Common myeloid progenitor, CD34-positive (primary cell): Measurements from ENCODE around the gene PVR.

ENCODE experiments used
- CTCF ChIA-PET: fragments of 350-600 bp; sonication (Branson Sonifier 250); formaldehyde crosslinking; loops from one replicate; lab custom pipeline; 2021; ENCODE audit warnings: antibody characterized with exemption; lab: Charles Lee
- POLR2A ChIA-PET: fragments of 350-600 bp; sonication (Branson Sonifier 250); formaldehyde crosslinking; loops from one replicate; lab custom pipeline; 2021; ENCODE audit warnings: antibody characterized with exemption; lab: Charles Lee
- DNase-seq, 3 donors: peaks; one replicate each; pipeline versions ENCODE4 v3.0.0 to v3.0.0-alpha.2; 2013
- H3K27ac ChIP-seq, 2 experiments: 1 replicate in 1 of 2; 2 replicates in 1 of 2; pipeline ENCODE4 v1.7.0; 2013; ENCODE audit warnings: inconsistent platforms in 2 of 2, low read length in 2 of 2, mild to moderate bottlenecking in 2 of 2, low read depth in 1 of 2, moderate library complexity in 1 of 2; ENCODE audit not compliant: severe bottlenecking in 2 of 2, insufficient read depth in 1 of 2, poor library complexity in 1 of 2
- H3K27me3 ChIP-seq, 5 experiments: replicated peaks in 2 of 5; 1 replicate in 3 of 5; 2 replicates in 2 of 5; pipeline versions ENCODE4 v1.6.1 to v1.7.0; 2013; ENCODE audit warnings: low read length in 4 of 5, mild to moderate bottlenecking in 2 of 5, moderate library complexity in 2 of 5, inconsistent platforms in 1 of 5; ENCODE audit not compliant: insufficient read depth in 5 of 5, control insufficient read depth in 4 of 5
- H3K36me3 ChIP-seq, 4 experiments: 1 replicate in 2 of 4; 2 replicates in 2 of 4; pipeline versions ENCODE4 v1.6.1 to v1.7.0; 2013; ENCODE audit warnings: low read length in 3 of 4, control low read depth in 1 of 4, mild to moderate bottlenecking in 1 of 4; ENCODE audit not compliant: control insufficient read depth in 4 of 4, insufficient read depth in 4 of 4
- H3K4me1 ChIP-seq, 4 experiments: 1 replicate in 3 of 4; 2 replicates in 1 of 4; pipeline versions ENCODE4 v1.6.1 to v1.7.1; 2013; ENCODE audit warnings: low read length in 3 of 4, mild to moderate bottlenecking in 3 of 4, control low read depth in 1 of 4, inconsistent platforms in 1 of 4, moderate library complexity in 1 of 4; ENCODE audit not compliant: control insufficient read depth in 4 of 4, insufficient read depth in 4 of 4; ENCODE audit errors: control extremely low read depth in 1 of 4
- H3K4me3 ChIP-seq, 7 experiments: 1 replicate in 4 of 7; 2 replicates in 3 of 7; pipeline versions ENCODE4 v1.5.1 to v1.7.0; 2013; ENCODE audit warnings: mild to moderate bottlenecking in 7 of 7, low read length in 6 of 7, moderate library complexity in 6 of 7, inconsistent platforms in 2 of 7, low read depth in 2 of 7, control low read depth in 1 of 7; ENCODE audit not compliant: insufficient read depth in 4 of 7, control insufficient read depth in 1 of 7; ENCODE audit errors: extremely low read depth in 1 of 7
- H3K9me3 ChIP-seq, 5 experiments: 1 replicate in 4 of 5; 2 replicates in 1 of 5; pipeline versions ENCODE4 v1.6.1 to v1.7.1; 2013; ENCODE audit warnings: low read length in 4 of 5, mild to moderate bottlenecking in 2 of 5, inconsistent platforms in 1 of 5, low read depth in 1 of 5, moderate library complexity in 1 of 5; ENCODE audit not compliant: control insufficient read depth in 4 of 5, insufficient read depth in 2 of 5; ENCODE audit errors: control extremely low read depth in 1 of 5
- WGBS: methylation state at CpG from one replicate; pipeline ENCODE4 v1.1.5; 2013; ENCODE audit not compliant: insufficient coverage; 5-methylcytosine and 5-hydroxymethylcytosine counted together

Gene PVR

DNA sequence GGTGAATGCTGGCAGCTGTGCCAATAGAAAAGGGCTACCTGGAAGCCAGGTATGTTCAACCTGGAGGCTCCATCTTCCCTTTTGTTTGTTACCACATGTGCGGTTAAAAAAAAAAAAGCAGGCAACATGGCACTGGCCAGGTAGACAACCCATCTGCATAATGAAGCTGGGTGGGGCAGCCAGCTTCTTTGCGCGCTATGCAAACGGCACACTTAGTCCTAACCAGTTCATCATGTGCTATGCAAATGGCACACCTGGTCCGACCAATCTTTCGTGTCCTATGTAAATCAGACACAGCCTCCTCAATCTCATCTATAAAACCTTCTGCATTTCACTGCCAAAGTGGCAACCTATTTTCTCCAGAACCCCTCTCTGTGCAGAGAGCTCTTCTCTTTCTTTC lies 41.6 kb upstream of the PVR start:
- no peak overlapping the region for H3K4me3 ChIP-seq
- no peaks in the 10 kb centered on the region for H3K9me3 ChIP-seq
- H3K4me1 ChIP-seq = peaks cover under 1 to 3% (median 2%) of the 10 kb centered on the region in 4 experiments
- no peak overlapping the region for H3K27ac ChIP-seq
- no peaks in the 10 kb centered on the region for H3K27me3 ChIP-seq
- POLR2A ChIA-PET = no interaction called here
- no peaks in the 10 kb centered on the region for H3K36me3 ChIP-seq
- no peak for DNase-seq
- CTCF ChIA-PET = interaction anchor here (0.6 kb wide), 1 partner anchor 26 kb away, joined by 3 read pairs; no protein-coding TSS in a partner anchor
- 95% methylated on average over 6 of the region's 6 CpGs for WGBS

DNA sequence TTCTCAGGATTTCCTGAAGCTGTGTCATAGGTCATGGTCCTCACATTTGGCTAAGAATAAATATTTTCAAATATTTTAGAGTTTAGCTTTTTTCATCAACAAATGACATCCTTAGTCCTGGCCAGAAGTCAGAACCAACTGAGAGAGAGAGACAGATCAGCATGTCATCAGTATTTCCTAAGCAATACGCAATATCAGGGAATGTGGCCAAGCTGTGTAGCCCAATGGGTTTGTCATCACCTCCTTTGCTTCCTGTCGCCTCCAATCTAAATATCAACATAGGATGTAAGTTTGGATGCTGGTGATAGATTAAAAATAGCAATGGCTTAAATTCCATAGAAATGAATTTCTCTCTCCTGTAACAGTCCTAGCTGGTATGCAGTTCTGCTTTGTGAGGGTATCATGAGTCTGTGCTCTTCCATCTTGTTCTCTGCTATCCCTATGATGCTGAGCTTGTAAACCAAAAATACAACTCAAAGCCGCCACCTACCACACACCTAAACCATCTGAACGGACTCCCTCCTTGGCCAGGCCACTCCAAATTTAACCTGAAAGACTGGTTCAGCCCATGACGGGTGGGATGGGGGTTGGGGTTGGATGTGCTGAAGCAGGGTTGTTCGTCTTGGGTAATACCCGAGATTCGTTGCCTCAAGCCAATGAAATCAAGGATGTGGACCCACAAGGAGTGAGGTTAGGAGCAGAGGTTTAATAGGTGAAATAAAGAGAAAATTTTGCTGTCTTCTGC lies 40.3 kb upstream of the PVR start:
- POLR2A ChIA-PET = interaction anchor here (0.5 kb wide), 1 partner anchor 14 kb away, joined by 4 read pairs; no protein-coding TSS in a partner anchor
- H3K9me3 ChIP-seq = no peaks in the 10 kb centered on the region
- DNase-seq = no peak
- H3K4me1 ChIP-seq = peaks cover 8 to 16% (median 14%) of the 10 kb centered on the region in 4 experiments
- CTCF ChIA-PET = interaction anchor here (0.9 to 1.9 kb wide), 3 partner anchors 13 to 30 kb away, joined by 3 to 6 read pairs (median 4); no protein-coding TSS in a partner anchor
- no peak overlapping the region for H3K4me3 ChIP-seq
- H3K36me3 ChIP-seq = no peaks in the 10 kb centered on the region
- no peaks in the 10 kb centered on the region for H3K27me3 ChIP-seq
- 96% methylated on average over 3 of the region's 8 CpGs for WGBS
- H3K27ac ChIP-seq = no peak overlapping the region

DNA sequence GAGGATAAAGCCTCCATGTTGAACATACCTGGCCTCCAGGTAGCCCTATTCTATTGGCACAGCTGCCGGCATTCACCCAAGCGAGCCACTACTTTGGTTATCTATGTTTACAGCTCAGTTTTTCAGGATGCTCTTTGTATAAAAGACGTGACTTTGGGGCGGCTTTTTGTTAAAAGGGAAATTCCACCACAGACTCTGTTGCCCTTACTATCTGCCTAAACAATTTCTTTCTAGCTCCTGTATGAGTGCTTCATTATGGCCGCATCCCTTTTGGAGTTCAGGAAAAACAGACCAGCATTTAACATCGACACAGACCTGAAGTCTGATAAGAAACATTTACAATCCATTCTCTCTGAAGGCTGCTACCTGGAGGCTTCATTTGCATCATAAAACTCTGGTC lies 39.5 kb upstream of the PVR start:
- WGBS = 100% methylated on average over 6 of the region's 6 CpGs
- Histone ChIP-seq H3K9me3 (no peaks in the 10 kb centered on the region), H3K27me3 (no peaks in the 10 kb centered on the region), H3K4me3 (no peak overlapping the region), H3K27ac (no peak overlapping the region), H3K4me1 (peaks cover 8 to 19% (median 17%) of the 10 kb centered on the region in 4 experiments), H3K36me3 (no peaks in the 10 kb centered on the region)
- DNase-seq = no peak
- ChIA-PET CTCF (interaction anchor here (0.5 to 1.9 kb wide), 2 partner anchors 8 to 14 kb away, joined by 3 to 6 read pairs; no protein-coding TSS in a partner anchor), POLR2A (no interaction called here)

DNA sequence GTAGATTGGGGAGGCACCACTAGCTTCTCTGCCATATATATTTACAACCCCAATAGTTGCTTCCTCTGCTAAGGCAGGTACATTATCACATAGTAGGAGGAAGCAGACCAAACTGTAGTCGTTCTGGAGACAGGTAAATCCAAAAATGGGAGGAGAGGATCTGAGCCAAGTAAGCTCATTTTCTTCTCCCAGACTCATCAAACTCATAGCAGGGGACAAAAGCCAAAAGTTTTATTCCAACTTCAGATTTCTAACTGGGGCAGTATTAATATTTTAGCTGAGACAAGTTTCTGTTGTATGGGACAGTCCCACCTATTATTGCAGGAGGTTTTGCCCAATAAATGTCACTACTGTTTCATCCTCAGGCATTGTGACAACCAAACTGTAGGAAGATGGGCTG lies 38.2 kb upstream of the PVR start:
- Histone ChIP-seq H3K27ac (no peak overlapping the region), H3K4me3 (no peak overlapping the region), H3K9me3 (no peaks in the 10 kb centered on the region), H3K36me3 (no peaks in the 10 kb centered on the region), H3K27me3 (no peaks in the 10 kb centered on the region), H3K4me1 (peaks cover 8 to 19% (median 17%) of the 10 kb centered on the region in 4 experiments)
- DNase-seq = no peak
- CTCF ChIA-PET = interaction anchor here (1.0 kb wide), 1 partner anchor 15 kb away, joined by 3 read pairs; no protein-coding TSS in a partner anchor
- 100% methylated on average over 1 of the region's 1 CpG for WGBS
- POLR2A ChIA-PET = no interaction called here

DNA sequence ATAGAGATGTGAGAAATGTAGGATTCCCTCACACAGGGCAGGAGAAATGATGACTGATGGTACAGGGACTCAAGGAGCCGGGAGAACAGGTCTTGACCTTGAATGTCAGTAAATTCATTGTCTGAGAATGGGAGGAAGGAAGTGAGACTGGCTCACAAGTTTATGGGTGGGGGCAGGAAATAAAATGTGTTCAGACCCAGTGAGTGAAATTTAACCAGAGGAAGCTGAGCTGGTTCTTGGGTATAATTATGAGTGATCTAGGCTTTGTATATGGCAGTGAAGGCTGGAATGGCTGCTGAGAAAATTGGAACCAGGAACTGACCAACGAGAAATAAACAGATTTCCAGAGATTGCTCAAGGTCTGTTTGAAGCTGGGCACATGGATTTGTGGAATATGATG lies 36.7 kb upstream of the PVR start:
- POLR2A ChIA-PET = no interaction called here

DNA sequence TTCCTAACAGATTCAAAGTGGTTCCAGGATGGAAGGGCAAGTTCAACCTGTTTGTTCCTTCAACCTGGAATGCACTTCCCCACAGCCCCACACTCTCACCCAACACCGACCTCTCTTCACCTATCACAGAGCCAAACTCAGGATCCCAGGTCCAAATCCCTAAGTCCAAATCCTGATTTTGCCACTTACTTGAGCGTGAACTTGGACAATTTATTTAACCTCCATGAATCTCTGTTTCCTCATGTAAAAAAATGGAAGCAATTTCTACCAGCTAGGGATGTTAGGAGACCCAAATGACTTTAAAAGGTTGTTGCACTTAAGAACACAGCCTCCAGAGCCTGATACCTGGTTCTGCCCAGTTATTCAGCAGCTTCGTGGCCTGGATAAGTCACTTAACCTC lies 35.8 kb upstream of the PVR start:
- Histone ChIP-seq H3K36me3 (no peaks in the 10 kb centered on the region), H3K4me3 (no peak overlapping the region), H3K9me3 (no peaks in the 10 kb centered on the region), H3K27ac (no peak overlapping the region), H3K27me3 (no peaks in the 10 kb centered on the region), H3K4me1 (peaks cover 8 to 19% (median 17%) of the 10 kb centered on the region in 4 experiments)
- 86% methylated on average over 2 of the region's 3 CpGs for WGBS
- ChIA-PET POLR2A (no interaction called here), CTCF (interaction anchor here (1.1 to 4.1 kb wide), 2 partner anchors 10 to 48 kb away, joined by 3 to 25 read pairs; no protein-coding TSS in a partner anchor)
- no peak for DNase-seq

More for the DNA sequence above, 36.7 kb upstream of the PVR start:
- peaks cover 8 to 19% (median 17%) of the 10 kb centered on the region in 4 experiments for H3K4me1 ChIP-seq
- WGBS = 0% methylated on average over 1 of the region's 2 CpGs
- no peak overlapping the region for H3K27ac ChIP-seq
- CTCF ChIA-PET = interaction anchor here (1.0 kb wide), 1 partner anchor 31 kb away, joined by 3 read pairs; no protein-coding TSS in a partner anchor
- DNase-seq = peak in 2 of 3 donors; percentile 37 to 53
- no peaks in the 10 kb centered on the region for H3K36me3 ChIP-seq
- no peak overlapping the region for H3K4me3 ChIP-seq
- no peaks in the 10 kb centered on the region for H3K27me3 ChIP-seq
- no peaks in the 10 kb centered on the region for H3K9me3 ChIP-seq

DNA sequence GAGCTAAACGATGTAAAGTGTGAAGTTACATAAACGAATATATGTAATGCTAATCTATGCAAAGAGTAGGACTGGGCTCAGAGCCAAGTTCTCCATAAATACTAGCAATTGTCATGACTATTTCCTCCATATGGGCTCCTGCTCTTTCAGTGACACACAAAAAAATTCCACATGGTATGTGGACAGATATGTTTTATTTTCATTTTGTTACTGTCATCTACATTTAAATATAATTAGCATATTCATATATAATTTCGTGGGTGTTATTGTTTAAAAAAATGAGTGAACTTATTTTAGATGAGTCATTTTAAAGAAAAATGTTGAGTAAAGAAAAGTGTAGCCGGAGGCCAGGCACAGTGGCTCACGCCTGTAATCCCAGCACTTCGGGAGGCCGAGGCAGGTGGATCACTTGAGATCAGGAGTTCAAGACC lies 35.3 kb upstream of the PVR start:
- no peak overlapping the region for H3K27ac ChIP-seq
- H3K9me3 ChIP-seq = no peaks in the 10 kb centered on the region
- H3K4me1 ChIP-seq = peaks cover 8 to 19% (median 17%) of the 10 kb centered on the region in 4 experiments
- ChIA-PET POLR2A (no interaction called here), CTCF (interaction anchor here (1.1 to 4.1 kb wide), 2 partner anchors 10 to 48 kb away, joined by 3 to 25 read pairs; no protein-coding TSS in a partner anchor)
- no peaks in the 10 kb centered on the region for H3K27me3 ChIP-seq
- 85% methylated on average over 4 of the region's 7 CpGs for WGBS
- peak; percentile 19 to 51 (median 42) for DNase-seq
- H3K36me3 ChIP-seq = no peaks in the 10 kb centered on the region
- no peak overlapping the region for H3K4me3 ChIP-seq
